MM.1S (cell line): ENCODE data around the gene C2CD2.

Experiments
- CTCF ChIP-seq: fragments of 300-600 bp; sonication (generic); IDR thresholded peaks from 2 replicates; pipeline ENCODE4 v1.5.1; 2016; ENCODE audit warnings: antibody characterized with exemption, low read length, mixed read lengths
- EZH2 ChIP-seq: fragments of 300-600 bp; sonication (generic); optimal IDR thresholded peaks from 2 replicates; pipeline ENCODE3; 2017; ENCODE audit warnings: low read depth, mild to moderate bottlenecking, antibody characterized with exemption, low read length, mixed read lengths
- EZH2phosphoT487 ChIP-seq: fragments of 300-600 bp; sonication (generic); IDR thresholded peaks from 2 replicates; pipeline ENCODE4 v1.6.1; 2018; ENCODE audit warnings: antibody characterized with exemption, low read length

GRCh38 chr21:41980561-41980960 lies 26.7 kb upstream of the C2CD2 start:
- no peak for TF ChIP-seq CTCF
- no peak for TF ChIP-seq EZH2
- TF ChIP-seq EZH2phosphoT487: no peak
